Suprapubic skin (tissue), 4 donors: ENCODE data around the gene ASPN. TPM values are rescaled to one million over a fixed set of nuclear protein-coding genes. Genes with fewer than 3 reads are reported as not detected.

Source experiments
- DNase-seq, 2 donors: peaks; one replicate each; pipeline ENCODE4 v3.0.0-alpha.2; 2019; ENCODE audit warnings: low spot score in 2 of 2
- H3K27ac ChIP-seq: fragments of 200-600 bp; sonication (generic); one replicate; pipeline ENCODE4 v1.5.1; 2019
- H3K27me3 ChIP-seq: fragments of 200-600 bp; sonication (generic); one replicate; pipeline ENCODE4 v1.5.1; 2019
- H3K36me3 ChIP-seq: fragments of 200-600 bp; sonication (generic); one replicate; pipeline ENCODE4 v1.5.1; 2019
- H3K4me1 ChIP-seq: fragments of 200-600 bp; sonication (generic); one replicate; pipeline ENCODE4 v1.5.1; 2019
- H3K4me3 ChIP-seq: fragments of 200-600 bp; sonication (generic); one replicate; pipeline ENCODE4 v1.5.1; 2019; ENCODE audit warnings: mild to moderate bottlenecking
- H3K9me3 ChIP-seq: fragments of 200-600 bp; sonication (generic); one replicate; pipeline ENCODE4 v1.5.1; 2019
- EP300 ChIP-seq: sonication (generic); formaldehyde crosslinking; IDR thresholded peaks from one replicate; pipeline ENCODE4 v1.6.1; 2017; ENCODE audit warnings: antibody characterized with exemption
- POLR2A ChIP-seq, 2 donors: fragments of 450-650 bp; IDR thresholded peaks; one replicate each; pipeline ENCODE4 v1.6.1; 2017; ENCODE audit warnings: antibody characterized with exemption in 2 of 2, mild to moderate bottlenecking in 2 of 2, moderate library complexity in 2 of 2
- POLR2AphosphoS5 ChIP-seq, 3 donors: sonication (generic); formaldehyde crosslinking; IDR thresholded peaks; one replicate each; pipeline ENCODE4 v1.6.1; 2017; ENCODE audit warnings: antibody characterized with exemption in 3 of 3
- WGBS: methylation state at CpG from one replicate; pipeline ENCODE4 v1.1.5; 2018; 5-methylcytosine and 5-hydroxymethylcytosine counted together
- total RNA-seq, 4 donors: library from RNA; depleted of rRNA; stranded (reverse); fragments of >200 nt; gene quantifications; one replicate each; pipeline ENCODE4 v1.1.0, GENCODE V29; 2016
- TF ChIP-seq, protein P1 (sequence below), 2 donors: fragments of 200-600 bp in 1 of 2; fragments of 450-650 bp in 1 of 2; sonication (generic) in 1 of 2; IDR thresholded peaks; one replicate each; pipeline ENCODE4 v1.5.1; 2016 to 2019; ENCODE audit warnings: antibody characterized with exemption in 2 of 2, mild to moderate bottlenecking in 1 of 2, moderate library complexity in 1 of 2

Gene ASPN
- total RNA-seq, 4 donors from 2014 or later: 2.8 to 13.3 (median 5.3) TPM

DNA sequence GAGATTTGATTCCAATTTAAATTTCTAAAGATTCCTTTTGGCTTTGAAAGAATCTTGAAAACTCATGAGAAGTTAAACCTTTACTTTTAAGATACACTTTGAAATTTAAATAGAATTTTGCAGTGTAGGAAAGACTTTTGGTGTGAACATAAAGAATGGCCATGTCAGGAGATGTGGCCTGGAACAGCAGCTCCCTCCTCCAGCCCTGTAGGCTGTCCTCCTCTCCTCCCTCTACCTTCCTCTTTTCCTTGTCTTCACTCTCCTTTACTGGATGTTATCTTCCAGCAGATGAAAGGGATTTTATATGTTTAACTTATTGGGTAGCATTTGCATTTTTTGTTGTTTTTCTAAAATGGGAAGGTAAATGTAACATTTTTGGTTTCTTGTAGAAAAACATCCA, 18.9 kb downstream of the ASPN start:
- DNase-seq: no peak
- Histone ChIP-seq H3K36me3 (no peaks in the 10 kb centered on the region), H3K4me3 (no peak overlapping the region), H3K4me1 (peaks cover 20% of the 10 kb centered on the region), H3K9me3 (no peaks in the 10 kb centered on the region), H3K27me3 (no peaks in the 10 kb centered on the region), H3K27ac (peak overlapping the region; percentile 9)
- TF ChIP-seq POLR2A (IDR thresholded peaks at IDR 0.05) (no peak), EP300 (no peak), POLR2AphosphoS5 (IDR thresholded peaks at IDR 0.05) (no peak)
- TF ChIP-seq, protein P1, sequence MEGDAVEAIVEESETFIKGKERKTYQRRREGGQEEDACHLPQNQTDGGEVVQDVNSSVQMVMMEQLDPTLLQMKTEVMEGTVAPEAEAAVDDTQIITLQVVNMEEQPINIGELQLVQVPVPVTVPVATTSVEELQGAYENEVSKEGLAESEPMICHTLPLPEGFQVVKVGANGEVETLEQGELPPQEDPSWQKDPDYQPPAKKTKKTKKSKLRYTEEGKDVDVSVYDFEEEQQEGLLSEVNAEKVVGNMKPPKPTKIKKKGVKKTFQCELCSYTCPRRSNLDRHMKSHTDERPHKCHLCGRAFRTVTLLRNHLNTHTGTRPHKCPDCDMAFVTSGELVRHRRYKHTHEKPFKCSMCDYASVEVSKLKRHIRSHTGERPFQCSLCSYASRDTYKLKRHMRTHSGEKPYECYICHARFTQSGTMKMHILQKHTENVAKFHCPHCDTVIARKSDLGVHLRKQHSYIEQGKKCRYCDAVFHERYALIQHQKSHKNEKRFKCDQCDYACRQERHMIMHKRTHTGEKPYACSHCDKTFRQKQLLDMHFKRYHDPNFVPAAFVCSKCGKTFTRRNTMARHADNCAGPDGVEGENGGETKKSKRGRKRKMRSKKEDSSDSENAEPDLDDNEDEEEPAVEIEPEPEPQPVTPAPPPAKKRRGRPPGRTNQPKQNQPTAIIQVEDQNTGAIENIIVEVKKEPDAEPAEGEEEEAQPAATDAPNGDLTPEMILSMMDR (IDR thresholded peaks at IDR 0.05): no peak

DNA sequence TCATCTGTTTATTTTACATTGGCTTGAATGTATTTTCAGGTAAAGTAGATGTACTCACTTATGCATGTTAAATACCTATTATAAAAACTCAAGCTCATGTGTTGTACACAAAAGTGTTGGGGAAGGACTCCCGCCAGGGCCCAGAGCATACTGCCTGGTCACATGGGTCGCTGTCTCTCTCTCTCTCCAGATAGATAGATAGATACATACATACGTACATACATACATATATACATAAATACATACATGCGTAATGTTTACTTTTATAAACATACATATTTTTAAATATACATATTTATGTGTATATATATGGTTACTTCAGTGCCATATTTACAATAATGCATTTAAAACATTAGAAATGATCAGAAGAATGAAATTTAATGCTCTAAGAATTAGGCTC, 24.7 kb downstream of the ASPN start:
- 96% methylated on average over 4 of the region's 4 CpGs for WGBS
- TF ChIP-seq, protein P1 (IDR thresholded peaks at IDR 0.05): no peak
- no peak for TF ChIP-seq POLR2A (IDR thresholded peaks at IDR 0.05)
- no peak for TF ChIP-seq POLR2AphosphoS5 (IDR thresholded peaks at IDR 0.05)
- TF ChIP-seq EP300: no peak
- Histone ChIP-seq H3K4me3 (no peak overlapping the region), H3K9me3 (no peaks in the 10 kb centered on the region), H3K36me3 (no peaks in the 10 kb centered on the region), H3K4me1 (no peaks in the 10 kb centered on the region), H3K27ac (no peak overlapping the region), H3K27me3 (no peaks in the 10 kb centered on the region)
- DNase-seq: no peak

DNA sequence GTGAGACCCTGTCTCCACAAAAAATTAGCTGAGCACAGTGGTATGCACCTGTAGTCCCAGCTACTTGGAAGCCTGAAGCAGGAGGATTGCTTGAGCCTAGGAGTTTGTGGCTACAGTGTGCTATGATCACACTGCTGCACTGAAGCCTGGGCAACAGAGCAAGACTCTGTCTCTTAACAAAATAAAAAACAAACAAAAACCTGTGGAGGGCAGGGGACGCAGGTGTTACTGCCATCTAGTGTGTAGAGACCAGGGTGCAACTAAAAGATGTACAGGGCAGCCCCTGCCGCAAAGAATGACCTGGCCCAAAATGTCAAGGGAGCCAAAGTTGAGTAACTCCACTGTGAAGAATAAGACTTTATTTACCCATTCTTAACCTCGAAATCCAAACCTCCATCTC, 27.1 kb downstream of the ASPN start:
- H3K27ac ChIP-seq: no peak overlapping the region
- TF ChIP-seq, protein P1 (IDR thresholded peaks at IDR 0.05): no peak
- TF ChIP-seq EP300 (no peak), POLR2AphosphoS5 (IDR thresholded peaks at IDR 0.05) (no peak), POLR2A (IDR thresholded peaks at IDR 0.05) (no peak)
- H3K36me3 ChIP-seq: no peaks in the 10 kb centered on the region
- H3K27me3 ChIP-seq: no peaks in the 10 kb centered on the region
- no peak for DNase-seq
- H3K9me3 ChIP-seq: no peaks in the 10 kb centered on the region
- H3K4me1 ChIP-seq: no peaks in the 10 kb centered on the region
- WGBS: 92% methylated on average over 3 of the region's 3 CpGs
- H3K4me3 ChIP-seq: no peak overlapping the region

DNA sequence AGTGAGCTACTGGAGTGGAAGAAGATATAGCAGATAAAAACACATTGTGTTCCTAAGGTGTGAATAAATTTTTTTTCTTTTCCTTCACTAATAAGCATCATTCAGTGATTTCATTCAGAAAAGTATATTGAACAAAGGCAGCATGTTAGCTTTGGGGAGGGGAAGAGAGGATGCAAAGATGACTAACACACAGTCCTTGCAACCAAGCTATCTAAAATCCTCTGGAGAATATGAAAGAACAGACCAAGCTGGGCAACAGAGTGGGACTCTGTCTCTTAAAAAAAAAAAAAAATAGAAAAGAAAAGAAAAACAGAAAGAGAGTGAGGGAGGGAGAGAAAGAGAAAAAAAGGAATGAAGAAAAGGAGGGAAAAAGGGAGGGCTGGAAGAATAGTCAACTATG, 35.8 kb downstream of the ASPN start:
- no peak overlapping the region for H3K27ac ChIP-seq
- no peak for TF ChIP-seq EP300
- TF ChIP-seq, protein P1 (IDR thresholded peaks at IDR 0.05): no peak
- TF ChIP-seq POLR2A (IDR thresholded peaks at IDR 0.05): no peak
- TF ChIP-seq POLR2AphosphoS5 (IDR thresholded peaks at IDR 0.05): no peak
- H3K36me3 ChIP-seq: no peaks in the 10 kb centered on the region
- DNase-seq: no peak
- no peaks in the 10 kb centered on the region for H3K27me3 ChIP-seq
- no peak overlapping the region for H3K4me3 ChIP-seq
- H3K4me1 ChIP-seq: peaks cover 3% of the 10 kb centered on the region
- no peaks in the 10 kb centered on the region for H3K9me3 ChIP-seq

DNA sequence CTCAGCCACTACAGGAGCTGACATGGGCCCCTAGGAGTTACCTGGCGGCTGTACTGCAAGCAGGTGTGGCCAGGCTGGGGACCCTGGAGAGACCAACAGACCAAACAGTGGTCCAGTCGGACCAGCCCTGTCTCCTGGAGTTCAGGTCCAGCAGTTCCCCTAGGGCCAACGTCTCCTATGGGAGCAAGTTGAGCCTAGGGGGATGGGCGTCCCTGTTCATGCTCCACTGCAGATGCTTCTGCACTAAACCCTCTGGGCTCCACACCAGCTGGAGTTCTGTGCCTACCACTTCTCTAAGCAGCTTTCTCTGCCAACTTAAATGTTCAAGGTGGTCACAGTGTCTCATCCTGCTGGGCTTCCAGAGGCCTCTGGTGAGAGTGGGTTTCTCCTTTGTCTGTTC, 37.5 kb downstream of the ASPN start:
- Histone ChIP-seq H3K36me3 (no peaks in the 10 kb centered on the region), H3K4me3 (no peak overlapping the region), H3K27me3 (no peaks in the 10 kb centered on the region), H3K4me1 (peaks cover 3% of the 10 kb centered on the region), H3K27ac (no peak overlapping the region), H3K9me3 (no peaks in the 10 kb centered on the region)
- WGBS: 87% methylated on average over 4 of the region's 4 CpGs
- no peak for DNase-seq
- TF ChIP-seq EP300 (no peak), POLR2AphosphoS5 (IDR thresholded peaks at IDR 0.05) (no peak), POLR2A (IDR thresholded peaks at IDR 0.05) (no peak)
- TF ChIP-seq, protein P1 (IDR thresholded peaks at IDR 0.05): no peak
